ENCODE measurements around the gene PIANP.

PIANP gene

GRCh38 chr12:6662906-6663742 lies 37.5 kb downstream of the PIANP start, which contains the start of gene ING4:
Gene ING4, minus strand, starts transcription at chr12:6663119. Its CDS starts 18 bp downstream, at chr12:6663101.
- TF ChIP-seq CTCF (IDR thresholded peaks at IDR 0.05; ENCODE audit: insufficient read depth, low read length, poor library complexity, severe bottlenecking) (no peak), EZH2phosphoT487 (conservative IDR thresholded peaks at IDR 0.05; ENCODE audit: low read length) (no peak)
- Histone ChIP-seq H3K4me3 (ENCODE audit: insufficient read depth, low read length, poor library complexity, severe bottlenecking) (peak within 1 kb of the TSS; percentile 87), H3F3A (ENCODE audit: insufficient read depth) (peaks cover 22% of the 10 kb centered on the region), H3K4me2 (ENCODE audit: low read depth, low read length, poor library complexity, severe bottlenecking) (peak within 1 kb of the TSS; percentile 91), H3K9me3 (ENCODE audit: insufficient read depth, low read length) (no peaks in the 10 kb centered on the region), H3K27me3 (ENCODE audit: low read length) (no peaks in the 10 kb centered on the region), H3K36me3 (ENCODE audit: low read length) (peaks cover 3% of the 10 kb centered on the region; the same call in 1 of the 2 replicates), H3K9ac (ENCODE audit: low read length) (peak within 1 kb of the TSS; percentile 60), H2AFZ (ENCODE audit: low read depth, low read length, severe bottlenecking) (peak within 1 kb of the TSS; percentile 82), H3K27ac (ENCODE audit: low read depth, low read length) (peak within 1 kb of the TSS; percentile 63), H3K9me2 (replicated peaks; ENCODE audit: insufficient read depth, low read length) (no peaks in the 10 kb centered on the region), H4K20me1 (ENCODE audit: low read depth, low read length) (no peaks in the 10 kb centered on the region), H3K79me2 (ENCODE audit: insufficient read depth, low read length) (peaks cover 10% of the 10 kb centered on the region; the same call in 1 of the 2 replicates)

DNA sequence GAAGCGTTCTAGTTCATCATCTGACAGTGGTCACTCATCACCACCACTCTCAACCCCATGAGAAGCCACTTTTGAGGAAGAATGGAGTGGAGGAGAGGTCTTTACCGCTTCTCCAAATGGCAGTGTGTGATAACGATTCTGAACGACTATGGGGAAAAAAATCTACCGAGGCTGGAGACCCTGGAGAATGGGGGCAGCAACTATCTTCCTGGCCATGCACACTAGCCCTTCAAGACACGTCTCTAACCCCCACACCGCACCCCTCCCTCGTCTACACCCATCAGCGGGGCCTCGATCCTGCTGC lies 38.1 kb downstream of the PIANP start:
- no peaks in the 10 kb centered on the region for H3K9me2 ChIP-seq (replicated peaks; ENCODE audit: insufficient read depth, low read length)
- no peaks in the 10 kb centered on the region for H3K27me3 ChIP-seq (ENCODE audit: low read length)
- no peaks in the 10 kb centered on the region for H4K20me1 ChIP-seq (ENCODE audit: low read depth, low read length)
- peaks cover 22% of the 10 kb centered on the region for H3F3A ChIP-seq (ENCODE audit: insufficient read depth)
- peak overlapping the region; percentile 60 for H3K9ac ChIP-seq (ENCODE audit: low read length)
- H3K4me3 ChIP-seq (ENCODE audit: insufficient read depth, low read length, poor library complexity, severe bottlenecking): peak overlapping the region; percentile 87
- H3K27ac ChIP-seq (ENCODE audit: low read depth, low read length): no peak overlapping the region
- peak overlapping the region; percentile 91 for H3K4me2 ChIP-seq (ENCODE audit: low read depth, low read length, poor library complexity, severe bottlenecking)
- peak overlapping the region; percentile 61 for H2AFZ ChIP-seq (ENCODE audit: low read depth, low read length, severe bottlenecking)
- peaks cover 10% of the 10 kb centered on the region; the same call in 1 of the 2 replicates for H3K79me2 ChIP-seq (ENCODE audit: insufficient read depth, low read length)
- H3K36me3 ChIP-seq (ENCODE audit: low read length): no peaks in the 10 kb centered on the region
- no peak for TF ChIP-seq EZH2phosphoT487 (conservative IDR thresholded peaks at IDR 0.05; ENCODE audit: low read length)
- TF ChIP-seq CTCF (IDR thresholded peaks at IDR 0.05; ENCODE audit: insufficient read depth, low read length, poor library complexity, severe bottlenecking): no peak
- no peaks in the 10 kb centered on the region for H3K9me3 ChIP-seq (ENCODE audit: insufficient read depth, low read length)

- no peak overlapping the region for H3K4me3 ChIP-seq (ENCODE audit: insufficient read depth, low read length, poor library complexity, severe bottlenecking)
- no peaks in the 10 kb centered on the region for H3K36me3 ChIP-seq (ENCODE audit: low read length)
- no peaks in the 10 kb centered on the region for H3K27me3 ChIP-seq (ENCODE audit: low read length)
- H2AFZ ChIP-seq (ENCODE audit: low read depth, low read length, severe bottlenecking): no peak overlapping the region
- TF ChIP-seq EZH2phosphoT487 (conservative IDR thresholded peaks at IDR 0.05; ENCODE audit: low read length) (no peak), CTCF (IDR thresholded peaks at IDR 0.05; ENCODE audit: insufficient read depth, low read length, poor library complexity, severe bottlenecking) (no peak)
- H4K20me1 ChIP-seq (ENCODE audit: low read depth, low read length): no peaks in the 10 kb centered on the region
- no peak overlapping the region for H3K27ac ChIP-seq (ENCODE audit: low read depth, low read length)
- no peaks in the 10 kb centered on the region for H3K9me2 ChIP-seq (replicated peaks; ENCODE audit: insufficient read depth, low read length)
- no peak overlapping the region for H3K4me2 ChIP-seq (ENCODE audit: low read depth, low read length, poor library complexity, severe bottlenecking)
- H3F3A ChIP-seq (ENCODE audit: insufficient read depth): 0 out of 2 replicates have a peak, but pooled peaks cover 3% of the 10 kb centered on the region
- H3K9me3 ChIP-seq (ENCODE audit: insufficient read depth, low read length): no peaks in the 10 kb centered on the region
- H3K79me2 ChIP-seq (ENCODE audit: insufficient read depth, low read length): no peaks in the 10 kb centered on the region
- no peak overlapping the region for H3K9ac ChIP-seq (ENCODE audit: low read length)
Measured at GRCh38 chr12:6653987-6654386, 46.6 kb downstream of the PIANP start.
